ENCODE data around the gene CHDH. TPM values are rescaled to one million over a fixed set of nuclear protein-coding genes. Genes with fewer than 3 reads are reported as not detected.

The CHDH gene
- 10 to 100 TPM; 15.9 to 28.2 (median 19.0) TPM for total RNA-seq
- 10 to 100 TPM in 1 of 2 donors, 1 to 10 TPM in 1; 9.3 to 11.9 TPM for polyA plus RNA-seq

- 1% methylated on average over 77 to 91 of the region's 91 CpGs for WGBS, 2 donors
Measured at GRCh38 chr3:53846134-53846850, at the start of gene CHDH, which contains the start of gene IL17RB. Gene CHDH (minus strand): TSS chr3:53846419. CDS start chr3:53824008, 22,411 bp downstream. Gene IL17RB (plus strand): TSS chr3:53846568. CDS start chr3:53846589, 21 bp downstream.

GRCh38 chr3:53892286-53892637, 46.0 kb upstream of the CHDH start:
- H3K4me3 ChIP-seq = peak overlapping the region; percentile 8 to 93 (median 54)
- intact Hi-C loops (cut with DNase I) = no loop called here
- peaks cover 5 to 25% (median 9%) of the 10 kb centered on the region in 3 donors for H3K4me1 ChIP-seq
- ATAC-seq (no peak), DNase-seq (no peak), FAIRE-seq (no peak)
- H3K27ac ChIP-seq = peak overlapping the region; percentile 97 to 99 (median 97)
- 46 to 57% methylated on average over 4 of the region's 4 CpGs for WGBS, 2 donors
- no peaks in the 10 kb centered on the region for H3K9me3 ChIP-seq
- TF ChIP-seq CTCF (IDR thresholded peaks at IDR 0.05) = no peak
- peaks cover 0 to 5% (median 0%) of the 10 kb centered on the region in 4 donors for H3K27me3 ChIP-seq
- H3K36me3 ChIP-seq = no peaks in the 10 kb centered on the region

More at GRCh38 chr3:53846134-53846850, at the start of gene CHDH, which contains the start of gene IL17RB:
- TF ChIP-seq CTCF (IDR thresholded peaks at IDR 0.05) = no peak
- Histone ChIP-seq H3K9me3 (no peaks in the 10 kb centered on the region), H3K36me3 (no peaks in the 10 kb centered on the region), H3K4me1 (peaks cover 29 to 32% (median 32%) of the 10 kb centered on the region in 3 donors), H3K27ac (peak within 1 kb of the TSS; percentile 95 to 99 (median 96)), H3K27me3 (no peaks in the 10 kb centered on the region), H3K4me3 (peak within 1 kb of the TSS; percentile 52 to 88 (median 78))
- no peak for FAIRE-seq
- peak; percentile 90 to 95 (median 92) for DNase-seq
- intact Hi-C loops (cut with DNase I) = no loop called here
- ATAC-seq = peak; percentile 75 to 83 (median 80)

GRCh38 chr3:53891497-53892285, 45.5 kb upstream of the CHDH start, which contains the start of gene SELENOK:
Gene SELENOK (minus strand): TSS chr3:53891859.
- 0% methylated on average over 65 to 73 of the region's 73 CpGs for WGBS, 2 donors
- intact Hi-C loops (cut with DNase I) = no loop called here
- TF ChIP-seq CTCF (IDR thresholded peaks at IDR 0.05) = no peak
- Histone ChIP-seq H3K9me3 (no peaks in the 10 kb centered on the region), H3K27me3 (peaks cover 0 to 5% (median 0%) of the 10 kb centered on the region in 4 donors), H3K27ac (peak within 1 kb of the TSS; percentile 97 to 99 (median 97)), H3K4me1 (peaks cover 5 to 25% (median 9%) of the 10 kb centered on the region in 3 donors), H3K4me3 (peak within 1 kb of the TSS; percentile 80 to 93 (median 92)), H3K36me3 (no peaks in the 10 kb centered on the region)
- peak; percentile 94 to 98 (median 96) for ATAC-seq
- peak; percentile 93 to 100 (median 98) for DNase-seq
- peak; percentile 97 for FAIRE-seq

- peak; percentile 52 to 64 (median 62) for ATAC-seq
- WGBS, 2 donors = 1 to 2% methylated on average over 21 of the region's 21 CpGs
- Histone ChIP-seq H3K9me3 (no peaks in the 10 kb centered on the region), H3K4me3 (peak overlapping the region; percentile 80 to 93 (median 92)), H3K27ac (peak overlapping the region; percentile 97 to 99 (median 97)), H3K4me1 (peaks cover 5 to 25% (median 9%) of the 10 kb centered on the region in 3 donors), H3K36me3 (no peaks in the 10 kb centered on the region), H3K27me3 (no peaks in the 10 kb centered on the region)
- FAIRE-seq = no peak
- intact Hi-C loops (cut with DNase I) = no loop called here
- TF ChIP-seq CTCF (IDR thresholded peaks at IDR 0.05) = no peak
- DNase-seq = peak in 4 of 6 donors; percentile 40 to 50 (median 42)
Measured at GRCh38 chr3:53890726-53891475, 44.7 kb upstream of the CHDH start.
